Measurements from ENCODE around the gene HOXB7. TPM values are rescaled to one million over a fixed set of nuclear protein-coding genes. Genes with fewer than 3 reads are reported as not detected.

Gene HOXB7
- total RNA-seq, 1 donor from 2014 or later, result 0.73 TPM

DNA sequence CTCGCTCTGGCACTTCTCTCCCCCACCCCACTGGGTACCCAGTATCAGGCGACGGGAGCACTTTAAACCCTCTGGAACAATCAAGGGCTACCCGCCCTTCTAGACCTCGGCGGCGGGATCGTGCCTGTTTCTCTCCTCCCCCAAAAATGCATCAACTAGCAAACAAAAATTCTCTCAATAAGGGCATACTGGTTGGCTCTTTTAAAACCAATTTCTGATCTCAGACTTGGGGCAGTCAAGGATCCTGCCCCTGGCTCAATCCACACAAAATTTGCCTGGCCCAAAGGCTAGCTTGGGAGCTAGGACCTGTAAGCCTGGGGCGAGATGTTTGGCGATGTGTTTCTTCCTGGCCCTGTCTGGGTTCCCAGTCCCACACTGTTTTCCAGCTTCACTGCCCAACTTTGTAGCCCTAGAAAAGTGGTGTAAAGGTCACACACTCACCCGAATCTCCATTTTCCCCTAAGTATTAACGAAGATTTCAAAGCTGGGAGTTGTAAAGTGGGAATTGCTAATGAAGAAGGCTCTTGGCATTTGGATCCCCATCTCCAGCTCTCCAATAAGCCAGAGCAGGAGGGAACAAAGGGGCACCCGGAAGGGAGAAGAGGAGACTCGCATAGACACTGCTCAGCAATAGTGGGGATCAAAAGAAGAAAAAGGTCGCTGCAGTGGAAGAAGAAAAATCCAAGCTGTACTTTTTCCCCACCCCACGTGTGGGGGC lies 51.5 kb downstream of the HOXB7 start:
- intact Hi-C loops (cut with micrococcal nuclease), result no loop called here

DNA sequence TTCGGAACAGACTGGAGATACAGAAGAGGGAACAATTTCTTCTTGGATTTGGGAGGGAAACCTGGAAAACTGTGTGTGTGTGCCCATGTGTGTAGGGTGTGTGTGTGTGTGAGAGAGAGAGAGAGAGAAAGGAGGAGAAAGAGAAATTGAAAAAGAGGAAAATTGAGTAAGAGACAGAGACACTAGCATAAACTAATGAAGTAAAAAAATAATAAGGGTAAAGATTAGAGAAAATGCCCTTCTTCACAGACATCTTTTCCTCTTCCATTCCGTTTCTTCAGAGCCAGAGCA lies 52.0 kb downstream of the HOXB7 start:
- intact Hi-C loops (cut with micrococcal nuclease), result no loop called here

DNA sequence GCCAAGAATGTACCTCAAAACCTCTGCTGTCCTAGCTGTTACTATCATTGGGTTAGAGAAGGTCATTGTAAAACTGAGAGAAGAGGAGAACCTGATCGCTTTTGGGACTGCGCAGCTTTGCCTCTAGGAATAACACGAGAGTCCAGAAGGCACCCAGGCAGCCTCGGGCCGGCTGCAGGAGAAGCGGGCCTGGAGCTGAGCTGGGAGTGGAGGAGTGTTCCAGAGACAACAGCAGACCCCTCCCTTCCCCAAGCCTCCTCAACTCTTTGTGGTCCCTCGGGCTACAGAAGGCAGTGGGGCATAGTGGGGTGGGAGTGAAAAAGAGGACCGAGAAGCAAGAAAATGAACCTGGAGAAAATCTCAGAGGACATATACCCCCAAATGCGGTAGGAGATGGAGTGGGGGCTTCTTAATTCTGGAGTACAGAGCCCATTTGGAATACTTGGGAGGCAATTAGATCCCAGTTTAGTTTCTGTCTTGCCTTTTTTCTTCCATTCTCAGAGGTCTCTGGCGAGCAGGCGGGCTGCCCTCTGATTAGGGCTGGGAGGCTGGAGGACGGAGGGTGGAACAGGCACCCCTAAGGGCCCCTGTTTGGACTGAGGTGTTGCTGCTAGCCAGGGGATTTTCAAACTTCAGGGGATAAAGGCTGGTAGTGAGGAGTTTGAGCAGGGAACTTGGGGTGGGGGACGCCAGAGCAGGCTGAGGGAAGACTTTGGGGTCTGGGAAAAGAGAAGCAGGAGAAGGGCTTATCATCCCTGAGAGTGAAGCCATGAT lies 52.6 kb downstream of the HOXB7 start:
- intact Hi-C loops (cut with micrococcal nuclease), result no loop called here

Other genes with a start within 250 kb of the HOXB7 start
- 112 and 117 TPM in 2 replicates for gene SKAP1, start 180.8 kb downstream of the HOXB7 start, total RNA-seq
- not detected in 2 replicates for gene HOXB1, start 80.0 kb downstream of the HOXB7 start, total RNA-seq
- gene HOXB2, start 65.9 kb downstream of the HOXB7 start, total RNA-seq, result 21.8 and 24.0 TPM in 2 replicates
- 6.6 and 6.9 TPM in 2 replicates for gene HOXB4, start 32.7 kb downstream of the HOXB7 start, total RNA-seq
- gene HOXB3, start 20.8 kb downstream of the HOXB7 start, total RNA-seq, result 10.0 and 10.7 TPM in 2 replicates
- gene HOXB5, start 17.2 kb downstream of the HOXB7 start, total RNA-seq, result 0.07 TPM in 1 of 2 replicates, not detected in the other
- gene HOXB6, start 6.0 kb downstream of the HOXB7 start, total RNA-seq, result 0.30 TPM in 1 of 2 replicates, not detected in the other
- not detected in 2 replicates for gene HOXB8, start 4.3 kb upstream of the HOXB7 start, total RNA-seq
- gene HOXB9, start 15.3 kb upstream of the HOXB7 start, total RNA-seq, result 0.09 TPM in 2 replicates
- gene PRAC1, start 111.5 kb upstream of the HOXB7 start, total RNA-seq, result not detected in 2 replicates
- not detected in 2 replicates for gene PRAC2, start 112.2 kb upstream of the HOXB7 start, total RNA-seq
- not detected in 2 replicates for gene HOXB13, start 117.7 kb upstream of the HOXB7 start, total RNA-seq
- 0.07 TPM in 1 of 2 replicates, not detected in the other for gene TTLL6, start 206.2 kb upstream of the HOXB7 start, total RNA-seq
- gene CALCOCO2, start 220.0 kb upstream of the HOXB7 start, total RNA-seq, result 116 and 129 TPM in 2 replicates

Data from T-helper 2 cell treated with Interferon-gamma antibody and Interleukin-4, amounts not matched to agents 100 ng/mL and 5 ng/mL, for 36 hours (primary cell).